Measurements from ENCODE around the gene ZNF71. TPM values are rescaled to one million over a fixed set of nuclear protein-coding genes. Genes with fewer than 3 reads are reported as not detected.

The ZNF71 gene
- total RNA-seq, 1 donor from 2014 or later: 6.7 TPM

- no peak for DNase-seq (ENCODE audit: low read depth)
- no peak within 1 kb of the TSS for H3K4me3 ChIP-seq (ENCODE audit: low read depth, low read length)
- TF ChIP-seq, protein P1, sequence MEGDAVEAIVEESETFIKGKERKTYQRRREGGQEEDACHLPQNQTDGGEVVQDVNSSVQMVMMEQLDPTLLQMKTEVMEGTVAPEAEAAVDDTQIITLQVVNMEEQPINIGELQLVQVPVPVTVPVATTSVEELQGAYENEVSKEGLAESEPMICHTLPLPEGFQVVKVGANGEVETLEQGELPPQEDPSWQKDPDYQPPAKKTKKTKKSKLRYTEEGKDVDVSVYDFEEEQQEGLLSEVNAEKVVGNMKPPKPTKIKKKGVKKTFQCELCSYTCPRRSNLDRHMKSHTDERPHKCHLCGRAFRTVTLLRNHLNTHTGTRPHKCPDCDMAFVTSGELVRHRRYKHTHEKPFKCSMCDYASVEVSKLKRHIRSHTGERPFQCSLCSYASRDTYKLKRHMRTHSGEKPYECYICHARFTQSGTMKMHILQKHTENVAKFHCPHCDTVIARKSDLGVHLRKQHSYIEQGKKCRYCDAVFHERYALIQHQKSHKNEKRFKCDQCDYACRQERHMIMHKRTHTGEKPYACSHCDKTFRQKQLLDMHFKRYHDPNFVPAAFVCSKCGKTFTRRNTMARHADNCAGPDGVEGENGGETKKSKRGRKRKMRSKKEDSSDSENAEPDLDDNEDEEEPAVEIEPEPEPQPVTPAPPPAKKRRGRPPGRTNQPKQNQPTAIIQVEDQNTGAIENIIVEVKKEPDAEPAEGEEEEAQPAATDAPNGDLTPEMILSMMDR (conservative IDR thresholded peaks at IDR 0.05; ENCODE audit: low read depth, low read length): no peak
Observed at GRCh38 chr19:56642711-56643459, 47.8 kb downstream of the ZNF71 start, which contains the start of gene SMIM17. Gene SMIM17, plus strand, starts transcription at chr19:56643159. Its CDS starts 2,509 bp downstream, at chr19:56645668.

- TF ChIP-seq, protein P1 (conservative IDR thresholded peaks at IDR 0.05; ENCODE audit: low read depth, low read length): no peak
- no peak overlapping the region for H3K4me3 ChIP-seq (ENCODE audit: low read depth, low read length)
- DNase-seq (ENCODE audit: low read depth): no peak
Observed at GRCh38 chr19:56643460-56643955, 48.4 kb downstream of the ZNF71 start.

DNA sequence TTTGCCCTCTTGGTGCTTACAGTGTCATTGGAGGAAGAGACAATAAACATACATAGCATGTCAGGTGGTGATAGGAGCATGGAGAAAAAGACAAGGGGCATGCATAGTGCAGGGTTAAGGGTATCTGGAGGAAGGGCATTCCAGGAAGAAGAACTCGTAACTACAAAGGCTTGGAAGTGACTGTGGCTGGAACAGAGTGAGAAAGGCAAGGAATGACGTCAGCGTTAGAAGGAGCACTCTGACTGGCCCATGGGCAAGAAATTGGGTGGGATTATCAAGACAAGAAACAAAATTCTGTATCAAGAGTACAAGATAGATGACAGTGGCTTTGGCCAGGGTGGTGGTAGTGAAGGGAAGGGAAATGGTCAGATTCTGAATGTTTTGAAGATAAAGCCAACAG, 59.0 kb downstream of the ZNF71 start:
- TF ChIP-seq, protein P1 (conservative IDR thresholded peaks at IDR 0.05; ENCODE audit: low read depth, low read length): no peak
- H3K4me3 ChIP-seq (ENCODE audit: low read depth, low read length): no peak overlapping the region
- no peak for DNase-seq (ENCODE audit: low read depth)

GRCh38 chr19:56660381-56661107, 65.4 kb downstream of the ZNF71 start:
- TF ChIP-seq, protein P1 (conservative IDR thresholded peaks at IDR 0.05; ENCODE audit: low read depth, low read length): no peak
- H3K4me3 ChIP-seq (ENCODE audit: low read depth, low read length): no peak overlapping the region
- DNase-seq (ENCODE audit: low read depth): no peak

DNA sequence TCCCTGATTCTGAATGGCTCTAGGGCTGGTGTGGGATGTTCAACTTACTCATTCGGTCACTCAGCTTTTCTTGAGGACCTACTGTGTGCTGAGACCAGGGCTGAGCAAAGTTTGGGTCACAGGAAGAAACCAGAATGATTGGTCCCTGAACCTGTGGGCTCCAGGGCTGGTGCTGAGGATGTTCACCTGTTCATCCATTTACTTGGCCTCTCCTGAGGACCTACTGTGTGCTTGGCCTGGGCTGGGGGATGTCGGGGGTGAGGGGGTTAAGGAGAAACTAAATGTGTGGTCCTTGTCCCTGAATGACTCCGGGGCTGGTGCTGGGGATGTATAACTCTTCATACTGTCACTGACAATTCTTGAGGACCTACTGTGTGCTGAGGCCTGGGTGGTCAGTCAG, 66.1 kb downstream of the ZNF71 start:
- TF ChIP-seq, protein P1 (conservative IDR thresholded peaks at IDR 0.05; ENCODE audit: low read depth, low read length): no peak
- DNase-seq (ENCODE audit: low read depth): no peak

DNA sequence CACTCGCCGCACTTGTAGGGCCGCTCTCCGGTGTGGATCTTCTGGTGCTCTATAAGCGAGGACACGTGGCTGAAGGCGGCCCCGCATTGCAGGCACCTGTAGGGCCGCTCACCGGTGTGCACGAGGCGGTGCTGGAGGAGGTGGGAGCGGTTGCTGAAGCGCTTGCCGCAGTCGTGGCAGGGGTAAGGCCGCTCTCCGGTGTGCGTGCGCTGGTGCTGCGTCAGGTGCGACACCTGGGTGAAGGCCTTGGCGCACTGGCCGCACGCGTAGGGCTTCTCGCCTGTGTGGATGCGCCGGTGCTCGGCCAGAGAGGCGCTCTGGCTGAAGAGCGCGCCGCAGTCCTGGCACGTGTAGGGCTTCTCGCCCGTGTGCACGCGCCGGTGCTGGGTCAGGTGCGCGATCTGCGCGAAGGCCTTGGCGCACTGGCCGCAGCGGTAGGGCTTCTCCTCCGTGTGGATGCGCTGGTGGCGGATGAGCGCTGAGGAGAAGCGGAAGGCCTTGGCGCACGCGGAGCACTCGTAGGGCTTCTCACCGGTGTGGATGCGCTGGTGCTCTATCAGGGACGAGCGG, 68.9 kb downstream of the ZNF71 start:
- H3K4me3 ChIP-seq (ENCODE audit: low read depth, low read length): no peak overlapping the region
- TF ChIP-seq, protein P1 (conservative IDR thresholded peaks at IDR 0.05; ENCODE audit: low read depth, low read length): no peak
- DNase-seq (ENCODE audit: low read depth): no peak

More for the DNA sequence above, 66.1 kb downstream of the ZNF71 start:
- H3K4me3 ChIP-seq (ENCODE audit: low read depth, low read length): no peak overlapping the region
